Stimulated activated CD8-positive, alpha-beta memory T cell treated with anti-CD3 and anti-CD28 coated beads, Interleukin-15, amount 100 ng/mL, for 1 hour (primary cell): ENCODE data around the gene ABCA6.
"Not testable (repeated sequence)": the region's sequence is repeated elsewhere in the genome, so short reads cannot be mapped to it uniquely, and the experiment has no call there.

Experiments used
- DNase-seq: peaks from one replicate; pipeline ENCODE4 v3.0.0-alpha.2; 2020; ENCODE audit warnings: low read depth

The ABCA6 gene

GRCh38 chr17:69141431-69142174, at the start of gene ABCA6:
Gene ABCA6 (minus strand): TSS chr17:69141895. CDS start chr17:69140703, 1,192 bp downstream.
- DNase-seq = no peak

- no peak for DNase-seq
These were observed 47.1 kb upstream of the ABCA6 start for GRCh38 chr17:69188796-69189195.

- DNase-seq = no peak
These were observed 46.4 kb upstream of the ABCA6 start for GRCh38 chr17:69188064-69188463.

- DNase-seq = no peak
These were observed 45.6 kb upstream of the ABCA6 start for GRCh38 chr17:69187294-69187693.

GRCh38 chr17:69179227-69179952, 37.7 kb upstream of the ABCA6 start:
- DNase-seq = no peak

- no peak for DNase-seq
These were observed 34.7 kb upstream of the ABCA6 start for GRCh38 chr17:69176457-69176795.

GRCh38 chr17:69175625-69176456, 34.1 kb upstream of the ABCA6 start:
- no peak for DNase-seq

GRCh38 chr17:69175262-69175624, 33.5 kb upstream of the ABCA6 start:
- no peak for DNase-seq

GRCh38 chr17:69173118-69173517, 31.4 kb upstream of the ABCA6 start:
- DNase-seq = no peak

GRCh38 chr17:69170377-69170776, 28.7 kb upstream of the ABCA6 start:
- no peak for DNase-seq

GRCh38 chr17:69168642-69169041, 26.9 kb upstream of the ABCA6 start:
- not testable (repeated sequence) for DNase-seq

GRCh38 chr17:69166957-69167356, 25.3 kb upstream of the ABCA6 start:
- no peak for DNase-seq

- no peak for DNase-seq
These were observed 22.5 kb upstream of the ABCA6 start for GRCh38 chr17:69164206-69164605.

- DNase-seq = no peak
These were observed 17.7 kb upstream of the ABCA6 start for GRCh38 chr17:69159418-69159817.

- no peak for DNase-seq
These were observed 12.6 kb upstream of the ABCA6 start for GRCh38 chr17:69154267-69154666.

GRCh38 chr17:69150333-69150732, 8.6 kb upstream of the ABCA6 start:
- no peak for DNase-seq

- DNase-seq = no peak
These were observed 5.8 kb upstream of the ABCA6 start for GRCh38 chr17:69147460-69147859.

GRCh38 chr17:69144331-69145255, 2.9 kb upstream of the ABCA6 start:
- no peak for DNase-seq

GRCh38 chr17:69143683-69144231, 2.1 kb upstream of the ABCA6 start:
- DNase-seq = no peak

GRCh38 chr17:69143151-69143550, 1.5 kb upstream of the ABCA6 start:
- DNase-seq = no peak

- no peak for DNase-seq
These were observed 594 bp upstream of the ABCA6 start for GRCh38 chr17:69142175-69142802.
